MM.1S (cell line): ENCODE results near the gene NIN.
"Not testable (repeated sequence)": the region's sequence is repeated elsewhere in the genome, so short reads cannot be mapped to it uniquely, and the experiment has no call there.

ENCODE experiments used
- DNase-seq: peaks from one replicate; pipeline ENCODE4 v3.0.0-alpha.2; 2015
- H2AFZ ChIP-seq: fragments of 300-600 bp; sonication (generic); 2 replicates; pipeline ENCODE4 v1.6.0; 2016; ENCODE audit warnings: antibody characterized with exemption, low read length
- H3F3A ChIP-seq: fragments of 300-600 bp; sonication (generic); 2 replicates; pipeline ENCODE4 v1.6.1; 2016; ENCODE audit warnings: mild to moderate bottlenecking, antibody characterized with exemption, low read length, moderate library complexity, mixed read lengths; ENCODE audit not compliant: insufficient read depth
- H3K27ac ChIP-seq: fragments of 300-600 bp; sonication (generic); 2 replicates; pipeline ENCODE4 v1.5.1; 2016; ENCODE audit warnings: mild to moderate bottlenecking, low read length
- H3K27me3 ChIP-seq: fragments of 300-600 bp; sonication (generic); replicated peaks from 2 replicates; pipeline ENCODE4 v1.6.0; 2016; ENCODE audit warnings: low read length; ENCODE audit not compliant: insufficient read depth
- H3K36me3 ChIP-seq: fragments of 300-600 bp; sonication (generic); replicated peaks from 2 replicates; pipeline ENCODE4 v1.6.1; 2016; ENCODE audit warnings: mild to moderate bottlenecking, low read length, mixed read lengths; ENCODE audit not compliant: insufficient read depth
- H3K4me1 ChIP-seq: fragments of 300-600 bp; sonication (generic); 2 replicates; pipeline ENCODE4 v1.6.1; 2016; ENCODE audit warnings: low read length, mixed read lengths
- H3K4me2 ChIP-seq: fragments of 300-600 bp; sonication (generic); 2 replicates; pipeline ENCODE4 v1.6.0; 2016; ENCODE audit warnings: low read depth, low read length
- H3K4me3 ChIP-seq: fragments of 300-600 bp; sonication (generic); 2 replicates; pipeline ENCODE4 v1.5.1; 2016; ENCODE audit warnings: low read length, mixed read lengths
- H3K79me2 ChIP-seq: fragments of 300-600 bp; sonication (generic); 2 replicates; pipeline ENCODE4 v1.6.1; 2016; ENCODE audit warnings: mixed run types, low read length, mixed read lengths
- H3K9ac ChIP-seq: fragments of 300-600 bp; sonication (generic); 2 replicates; pipeline ENCODE4 v1.6.1; 2016; ENCODE audit warnings: low read length, mixed read lengths
- H3K9me2 ChIP-seq: fragments of 300-600 bp; sonication (generic); replicated peaks from 2 replicates; pipeline ENCODE4 v1.6.1; 2016; ENCODE audit warnings: mild to moderate bottlenecking, low read length, mixed read lengths; ENCODE audit not compliant: insufficient read depth
- H3K9me3 ChIP-seq: fragments of 300-600 bp; sonication (generic); replicated peaks from 2 replicates; pipeline ENCODE4 v1.6.1; 2016; ENCODE audit warnings: mild to moderate bottlenecking, low read length, mixed read lengths; ENCODE audit not compliant: insufficient read depth
- H4K20me1 ChIP-seq: fragments of 300-600 bp; sonication (generic); 2 replicates; pipeline ENCODE4 v1.6.1; 2016; ENCODE audit warnings: mild to moderate bottlenecking, low read length, moderate library complexity, mixed read lengths; ENCODE audit not compliant: insufficient read depth
- EZH2 ChIP-seq: fragments of 300-600 bp; sonication (generic); optimal IDR thresholded peaks from 2 replicates; pipeline ENCODE3; 2017; ENCODE audit warnings: low read depth, mild to moderate bottlenecking, antibody characterized with exemption, low read length, mixed read lengths
- EZH2phosphoT487 ChIP-seq: fragments of 300-600 bp; sonication (generic); IDR thresholded peaks from 2 replicates; pipeline ENCODE4 v1.6.1; 2018; ENCODE audit warnings: antibody characterized with exemption, low read length
- TF ChIP-seq, protein P1 (sequence below): fragments of 300-600 bp; sonication (generic); IDR thresholded peaks from 2 replicates; pipeline ENCODE4 v1.5.1; 2016; ENCODE audit warnings: antibody characterized with exemption, low read length, mixed read lengths

The NIN gene

DNA sequence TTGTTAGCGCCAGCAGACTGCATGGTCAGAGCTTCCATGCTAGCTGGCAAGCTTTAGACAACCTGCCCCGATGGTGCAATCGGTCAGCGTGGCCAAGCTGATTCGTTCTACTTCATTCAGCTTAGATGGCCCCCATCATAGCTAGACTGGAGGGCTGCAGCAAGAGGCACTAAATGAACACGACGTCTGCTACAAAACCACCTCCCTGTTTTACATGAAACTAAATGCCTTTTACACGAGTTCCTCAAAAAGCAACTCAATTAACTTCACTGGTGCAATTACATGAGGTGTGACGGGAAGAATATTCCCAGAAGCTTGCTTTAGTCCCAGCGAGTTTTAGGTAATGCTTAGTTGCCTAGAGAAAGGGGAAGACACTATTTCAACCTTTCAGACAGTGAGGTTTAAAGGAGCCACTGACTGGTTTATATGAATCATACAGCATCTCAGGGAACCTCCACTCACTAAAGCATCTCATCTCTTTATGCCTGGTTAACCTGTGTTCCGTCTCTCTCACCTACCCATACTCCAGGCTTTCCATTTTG is 8.4 kb downstream of the NIN start:
- Histone ChIP-seq H3K4me2 (no peak overlapping the region), H3K79me2 (peaks cover 54% of the 10 kb centered on the region), H3K4me1 (no peaks in the 10 kb centered on the region), H2AFZ (no peak overlapping the region), H3K27me3 (no peaks in the 10 kb centered on the region), H3K9me3 (no peaks in the 10 kb centered on the region), H3K36me3 (no peaks in the 10 kb centered on the region), H4K20me1 (no peaks in the 10 kb centered on the region), H3K9me2 (no peaks in the 10 kb centered on the region), H3K4me3 (no peak overlapping the region), H3K27ac (no peak overlapping the region), H3K9ac (no peak overlapping the region), H3F3A (no peaks in the 10 kb centered on the region)
- TF ChIP-seq, protein P1, sequence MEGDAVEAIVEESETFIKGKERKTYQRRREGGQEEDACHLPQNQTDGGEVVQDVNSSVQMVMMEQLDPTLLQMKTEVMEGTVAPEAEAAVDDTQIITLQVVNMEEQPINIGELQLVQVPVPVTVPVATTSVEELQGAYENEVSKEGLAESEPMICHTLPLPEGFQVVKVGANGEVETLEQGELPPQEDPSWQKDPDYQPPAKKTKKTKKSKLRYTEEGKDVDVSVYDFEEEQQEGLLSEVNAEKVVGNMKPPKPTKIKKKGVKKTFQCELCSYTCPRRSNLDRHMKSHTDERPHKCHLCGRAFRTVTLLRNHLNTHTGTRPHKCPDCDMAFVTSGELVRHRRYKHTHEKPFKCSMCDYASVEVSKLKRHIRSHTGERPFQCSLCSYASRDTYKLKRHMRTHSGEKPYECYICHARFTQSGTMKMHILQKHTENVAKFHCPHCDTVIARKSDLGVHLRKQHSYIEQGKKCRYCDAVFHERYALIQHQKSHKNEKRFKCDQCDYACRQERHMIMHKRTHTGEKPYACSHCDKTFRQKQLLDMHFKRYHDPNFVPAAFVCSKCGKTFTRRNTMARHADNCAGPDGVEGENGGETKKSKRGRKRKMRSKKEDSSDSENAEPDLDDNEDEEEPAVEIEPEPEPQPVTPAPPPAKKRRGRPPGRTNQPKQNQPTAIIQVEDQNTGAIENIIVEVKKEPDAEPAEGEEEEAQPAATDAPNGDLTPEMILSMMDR = no peak
- TF ChIP-seq EZH2 (no peak), EZH2phosphoT487 (no peak)
- DNase-seq = no peak

DNA sequence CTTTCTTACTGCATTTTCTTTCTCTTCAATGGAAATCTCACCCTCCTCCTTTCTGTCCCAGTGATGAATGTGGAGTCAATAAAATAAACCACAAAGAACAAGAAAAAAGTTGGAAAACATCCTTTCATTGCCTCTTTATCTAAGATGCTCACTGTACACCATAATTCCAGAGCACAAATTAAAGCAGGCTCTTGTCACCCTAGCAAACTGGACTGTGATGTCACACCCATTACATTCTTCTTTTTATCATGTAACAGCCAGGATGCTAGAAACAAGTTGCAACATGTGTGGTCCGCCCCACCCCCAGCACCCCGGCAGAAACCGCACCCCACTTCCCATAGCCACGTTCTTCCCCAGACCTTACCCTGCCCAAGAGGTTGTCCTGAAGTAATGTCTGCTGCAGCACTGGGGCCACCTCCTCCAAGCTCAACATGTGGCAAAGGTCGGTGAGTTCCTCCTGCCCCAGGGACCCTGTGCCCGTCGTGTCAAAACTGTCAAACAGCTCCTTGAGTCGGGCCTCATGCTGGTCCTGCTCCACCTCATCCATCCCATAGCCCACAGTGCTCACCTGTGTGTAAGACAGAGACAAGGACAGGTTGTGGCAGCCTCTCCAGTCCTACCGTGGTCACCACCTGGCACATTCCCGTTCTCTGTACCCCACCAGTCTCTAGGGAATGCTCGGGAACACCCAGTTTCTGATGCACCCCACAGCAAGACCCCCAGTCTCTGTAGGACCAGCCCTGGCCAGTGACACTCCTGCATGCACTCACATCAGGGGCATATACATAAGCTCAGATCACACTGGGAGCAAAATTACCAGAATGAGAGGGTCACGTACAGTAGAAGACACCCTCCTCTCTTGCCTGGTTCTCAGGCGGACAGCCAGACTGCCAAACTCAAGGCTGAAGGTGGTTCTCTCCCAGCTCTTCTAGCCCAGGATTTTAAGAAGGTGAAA is 9.2 kb downstream of the NIN start:
- H3K4me3 ChIP-seq = no peak overlapping the region
- TF ChIP-seq EZH2phosphoT487 (no peak), EZH2 (no peak)
- TF ChIP-seq, protein P1 = no peak
- H3K9ac ChIP-seq = no peak overlapping the region
- no peak overlapping the region for H2AFZ ChIP-seq
- no peaks in the 10 kb centered on the region for H3K9me3 ChIP-seq
- DNase-seq = no peak
- no peaks in the 10 kb centered on the region for H3K27me3 ChIP-seq
- no peaks in the 10 kb centered on the region for H3K4me1 ChIP-seq
- no peak overlapping the region for H3K4me2 ChIP-seq
- no peak overlapping the region for H3K27ac ChIP-seq
- peaks cover 48% of the 10 kb centered on the region for H3K79me2 ChIP-seq
- H3K36me3 ChIP-seq = no peaks in the 10 kb centered on the region
- no peaks in the 10 kb centered on the region for H4K20me1 ChIP-seq
- H3F3A ChIP-seq = no peaks in the 10 kb centered on the region
- H3K9me2 ChIP-seq = no peaks in the 10 kb centered on the region

DNA sequence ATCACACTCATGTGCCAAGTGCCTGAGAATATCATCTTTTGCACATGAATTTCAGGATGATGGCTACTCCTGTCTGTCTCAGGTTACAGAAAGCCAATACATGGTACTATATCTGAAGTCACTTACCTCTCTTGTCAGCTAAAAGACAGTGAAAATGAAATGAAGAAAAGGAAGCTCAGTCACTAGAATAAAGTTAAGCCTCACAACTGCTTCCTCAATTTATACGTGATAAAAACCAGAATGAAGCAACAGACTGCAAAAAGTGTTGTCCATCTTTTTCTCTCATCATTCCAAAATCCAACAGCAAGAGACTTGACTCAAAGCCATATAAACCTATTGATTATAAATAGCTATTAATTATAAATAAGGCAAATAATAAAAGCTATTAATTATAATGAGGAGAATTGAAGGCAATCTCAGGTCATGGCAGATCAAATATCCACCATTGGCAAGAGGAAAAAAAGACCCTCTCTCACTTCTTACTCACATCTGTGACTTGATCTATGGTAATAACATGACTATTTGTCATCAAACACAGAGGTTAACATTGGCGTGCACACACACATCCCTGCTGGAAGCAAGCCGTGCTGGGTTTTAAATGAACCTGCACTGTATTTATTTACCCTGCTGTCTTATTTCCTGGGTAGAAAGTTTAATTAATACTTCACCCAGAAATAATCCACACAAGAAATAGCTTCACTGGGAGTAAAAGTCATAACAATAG is 10.0 kb downstream of the NIN start:
- TF ChIP-seq, protein P1 = no peak
- no peak for TF ChIP-seq EZH2phosphoT487
- TF ChIP-seq EZH2 = no peak
- Histone ChIP-seq H4K20me1 (no peaks in the 10 kb centered on the region), H3K9me2 (no peaks in the 10 kb centered on the region), H3K4me2 (no peak overlapping the region), H3K79me2 (peaks cover 40% of the 10 kb centered on the region), H3K27me3 (no peaks in the 10 kb centered on the region), H3K9me3 (no peaks in the 10 kb centered on the region), H3K9ac (no peak overlapping the region), H3F3A (no peaks in the 10 kb centered on the region), H3K27ac (no peak overlapping the region), H2AFZ (no peak overlapping the region), H3K4me1 (no peaks in the 10 kb centered on the region), H3K36me3 (no peaks in the 10 kb centered on the region), H3K4me3 (no peak overlapping the region)
- DNase-seq = no peak

DNA sequence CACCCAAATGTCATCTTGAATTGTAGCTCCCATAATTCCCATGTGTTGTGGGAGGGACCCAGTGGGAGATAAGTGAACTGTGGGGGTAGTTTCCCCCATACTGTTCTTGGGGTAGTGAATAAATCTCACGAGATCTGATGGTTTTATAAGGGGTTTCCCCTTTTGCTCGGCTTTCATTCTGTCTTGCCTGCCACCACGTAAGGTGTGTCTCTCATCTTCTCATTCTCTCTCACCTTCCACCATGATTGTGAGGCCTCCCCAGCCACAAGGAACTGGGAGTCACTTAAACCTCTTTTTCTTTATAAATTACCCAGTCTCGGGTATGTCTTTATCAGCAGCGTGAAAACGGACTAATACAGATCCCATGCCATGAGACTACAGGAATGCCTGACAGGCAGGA is 11.7 kb downstream of the NIN start:
- peaks cover 25% of the 10 kb centered on the region for H3K79me2 ChIP-seq
- not testable (repeated sequence) for H3K27me3 ChIP-seq, H3K4me2 ChIP-seq, H3K9me3 ChIP-seq, H3K4me1 ChIP-seq, DNase-seq, H2AFZ ChIP-seq, H3F3A ChIP-seq, H3K36me3 ChIP-seq, H3K4me3 ChIP-seq, H3K9ac ChIP-seq, H3K27ac ChIP-seq, H3K9me2 ChIP-seq, H4K20me1 ChIP-seq
